ENCODE data around the gene FAM83D.

The FAM83D gene

GRCh38 chr20:38895098-38895949 lies 30.9 kb upstream of the FAM83D start:
- DNase-seq (ENCODE audit: low read depth), result no peak

GRCh38 chr20:38896009-38896594 lies 30.1 kb upstream of the FAM83D start:
- no peak for DNase-seq (ENCODE audit: low read depth)

- no peak for DNase-seq (ENCODE audit: low read depth)
Measured at GRCh38 chr20:38897267-38897666, 28.9 kb upstream of the FAM83D start.

GRCh38 chr20:38900606-38901005 lies 25.6 kb upstream of the FAM83D start:
- no peak for DNase-seq (ENCODE audit: low read depth)

- DNase-seq (ENCODE audit: low read depth), result no peak
Measured at GRCh38 chr20:38902601-38903000, 23.6 kb upstream of the FAM83D start.

GRCh38 chr20:38903335-38903734 lies 22.9 kb upstream of the FAM83D start:
- no peak for DNase-seq (ENCODE audit: low read depth)

- DNase-seq (ENCODE audit: low read depth), result no peak
Measured at GRCh38 chr20:38905375-38905774, 20.8 kb upstream of the FAM83D start.

- DNase-seq (ENCODE audit: low read depth), result no peak
Measured at GRCh38 chr20:38907918-38908677, 18.1 kb upstream of the FAM83D start.

- DNase-seq (ENCODE audit: low read depth), result no peak
Measured at GRCh38 chr20:38915355-38915754, 10.9 kb upstream of the FAM83D start.

- no peak for DNase-seq (ENCODE audit: low read depth)
Measured at GRCh38 chr20:38917657-38918056, 8.6 kb upstream of the FAM83D start.

GRCh38 chr20:38918172-38918571 lies 8.0 kb upstream of the FAM83D start:
- DNase-seq (ENCODE audit: low read depth), result no peak

- no peak for DNase-seq (ENCODE audit: low read depth)
Measured at GRCh38 chr20:38919683-38920082, 6.5 kb upstream of the FAM83D start.

GRCh38 chr20:38920411-38920810 lies 5.8 kb upstream of the FAM83D start:
- no peak for DNase-seq (ENCODE audit: low read depth)

GRCh38 chr20:38920851-38921250 lies 5.4 kb upstream of the FAM83D start:
- DNase-seq (ENCODE audit: low read depth), result no peak

- DNase-seq (ENCODE audit: low read depth), result no peak
Measured at GRCh38 chr20:38924718-38925117, 1.5 kb upstream of the FAM83D start.

- DNase-seq (ENCODE audit: low read depth), result no peak
Measured at GRCh38 chr20:38926934-38927616, 858 bp downstream of the FAM83D start.

GRCh38 chr20:38927902-38928578 lies 1.8 kb downstream of the FAM83D start:
- no peak for DNase-seq (ENCODE audit: low read depth)

- DNase-seq (ENCODE audit: low read depth), result no peak
Measured at GRCh38 chr20:38930242-38930569, 4.0 kb downstream of the FAM83D start.

GRCh38 chr20:38931984-38932383 lies 5.8 kb downstream of the FAM83D start:
- DNase-seq (ENCODE audit: low read depth), result no peak

GRCh38 chr20:38932457-38933120 lies 6.4 kb downstream of the FAM83D start:
- DNase-seq (ENCODE audit: low read depth), result peak; percentile 57

GRCh38 chr20:38934530-38934929 lies 8.3 kb downstream of the FAM83D start:
- no peak for DNase-seq (ENCODE audit: low read depth)

All from fibroblast of the conjunctiva (primary cell).